ENCODE results near the gene NOTCH4.

NOTCH4 gene

GRCh38 chr6:32167154-32167760, 56.6 kb downstream of the NOTCH4 start:
- Histone ChIP-seq H3K36me3 (ENCODE audit: insufficient read depth, low read length) (peaks cover 29% of the 10 kb centered on the region), H3K4me2 (ENCODE audit: low read length) (no peak overlapping the region), H3K4me3 (ENCODE audit: low read length) (no peak overlapping the region), H3K9me3 (replicated peaks; ENCODE audit: low read length) (no peaks in the 10 kb centered on the region), H3K4me1 (ENCODE audit: control insufficient read depth, insufficient read depth, low read length) (peaks cover 11% of the 10 kb centered on the region), H3K9ac (ENCODE audit: low read depth, low read length) (no peak overlapping the region), H3K27me3 (ENCODE audit: control insufficient read depth, insufficient read depth, low read length) (no peaks in the 10 kb centered on the region)

DNA sequence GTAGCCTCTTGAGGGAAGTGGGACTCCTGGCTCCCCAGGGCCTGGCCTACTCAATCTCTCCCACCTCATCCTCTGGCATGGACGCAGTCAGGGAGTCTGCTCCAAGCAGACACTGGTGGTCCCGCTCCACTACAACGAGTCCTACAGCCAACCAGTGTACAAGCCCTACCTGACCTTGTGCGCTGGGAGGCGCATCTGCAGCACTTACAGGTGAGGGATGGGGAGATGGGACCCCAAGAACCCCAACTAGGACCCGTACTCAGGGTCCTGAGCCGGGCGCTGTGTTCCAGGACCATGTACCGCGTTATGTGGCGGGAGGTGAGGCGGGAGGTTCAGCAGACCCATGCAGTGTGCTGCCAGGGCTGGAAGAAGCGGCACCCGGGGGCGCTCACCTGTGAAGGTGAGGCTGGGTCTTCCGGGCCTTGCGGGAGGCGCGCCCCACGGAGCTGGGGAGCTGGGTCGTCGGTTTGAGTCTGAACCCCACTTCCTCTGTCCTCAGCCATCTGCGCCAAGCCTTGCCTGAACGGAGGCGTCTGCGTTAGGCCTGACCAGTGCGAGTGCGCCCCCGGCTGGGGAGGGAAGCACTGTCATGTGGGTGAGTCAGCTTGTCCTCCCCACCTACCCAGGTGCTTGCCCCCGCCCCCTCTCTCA, 57.3 kb downstream of the NOTCH4 start:
- H3K27me3 ChIP-seq (ENCODE audit: control insufficient read depth, insufficient read depth, low read length): no peaks in the 10 kb centered on the region
- peaks cover 29% of the 10 kb centered on the region for H3K36me3 ChIP-seq (ENCODE audit: insufficient read depth, low read length)
- H3K9ac ChIP-seq (ENCODE audit: low read depth, low read length): no peak overlapping the region
- H3K4me2 ChIP-seq (ENCODE audit: low read length): no peak overlapping the region
- no peaks in the 10 kb centered on the region for H3K9me3 ChIP-seq (replicated peaks; ENCODE audit: low read length)
- H3K4me1 ChIP-seq (ENCODE audit: control insufficient read depth, insufficient read depth, low read length): peaks cover 11% of the 10 kb centered on the region
- H3K4me3 ChIP-seq (ENCODE audit: low read length): no peak overlapping the region

GRCh38 chr6:32164295-32164694, 59.6 kb downstream of the NOTCH4 start, which contains the start of gene EGFL8:
TSS of gene EGFL8 (plus strand) at chr6:32164595. CDS start at chr6:32166166, 1,571 bp downstream.
- H3K4me3 ChIP-seq (ENCODE audit: low read length): no peak within 1 kb of the TSS
- H3K27me3 ChIP-seq (ENCODE audit: control insufficient read depth, insufficient read depth, low read length): no peaks in the 10 kb centered on the region
- no peak within 1 kb of the TSS for H3K4me2 ChIP-seq (ENCODE audit: low read length)
- H3K4me1 ChIP-seq (ENCODE audit: control insufficient read depth, insufficient read depth, low read length): peaks cover 11% of the 10 kb centered on the region
- H3K9me3 ChIP-seq (replicated peaks; ENCODE audit: low read length): no peaks in the 10 kb centered on the region
- no peak within 1 kb of the TSS for H3K9ac ChIP-seq (ENCODE audit: low read depth, low read length)
- peaks cover 10% of the 10 kb centered on the region for H3K36me3 ChIP-seq (ENCODE audit: insufficient read depth, low read length)

GRCh38 chr6:32163559-32164258, 60.2 kb downstream of the NOTCH4 start:
- Histone ChIP-seq H3K36me3 (ENCODE audit: insufficient read depth, low read length) (peaks cover 10% of the 10 kb centered on the region), H3K4me1 (ENCODE audit: control insufficient read depth, insufficient read depth, low read length) (peaks cover 5% of the 10 kb centered on the region), H3K9me3 (replicated peaks; ENCODE audit: low read length) (no peaks in the 10 kb centered on the region), H3K4me3 (ENCODE audit: low read length) (no peak overlapping the region), H3K4me2 (ENCODE audit: low read length) (no peak overlapping the region), H3K27me3 (ENCODE audit: control insufficient read depth, insufficient read depth, low read length) (no peaks in the 10 kb centered on the region), H3K9ac (ENCODE audit: low read depth, low read length) (no peak overlapping the region)

GRCh38 chr6:32158052-32158451, 65.8 kb downstream of the NOTCH4 start:
- H3K9me3 ChIP-seq (replicated peaks; ENCODE audit: low read length): no peaks in the 10 kb centered on the region
- no peak overlapping the region for H3K4me2 ChIP-seq (ENCODE audit: low read length)
- H3K9ac ChIP-seq (ENCODE audit: low read depth, low read length): no peak overlapping the region
- no peak overlapping the region for H3K4me3 ChIP-seq (ENCODE audit: low read length)
- H3K36me3 ChIP-seq (ENCODE audit: insufficient read depth, low read length): peaks cover 18% of the 10 kb centered on the region
- H3K4me1 ChIP-seq (ENCODE audit: control insufficient read depth, insufficient read depth, low read length): peaks cover 16% of the 10 kb centered on the region
- no peaks in the 10 kb centered on the region for H3K27me3 ChIP-seq (ENCODE audit: control insufficient read depth, insufficient read depth, low read length)

DNA sequence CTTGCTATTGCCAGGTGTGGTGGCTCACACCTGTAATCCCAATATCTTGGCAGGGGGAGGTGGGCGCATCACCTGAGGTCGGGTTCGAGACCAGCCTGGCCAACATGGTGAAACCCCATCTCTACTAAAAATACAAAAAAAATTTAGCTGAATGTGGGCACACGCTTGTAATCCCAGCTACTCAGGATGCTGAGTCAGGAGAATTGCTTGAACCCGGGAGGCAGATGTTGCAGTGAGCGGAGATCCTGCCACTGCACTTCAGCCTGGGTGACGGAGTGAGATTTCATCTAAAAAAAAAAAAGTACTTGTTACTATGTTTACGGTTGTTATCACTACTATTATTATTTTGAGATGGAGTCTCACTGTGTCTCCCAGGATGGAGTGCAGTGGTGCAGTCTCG, 67.0 kb downstream of the NOTCH4 start:
- no peak overlapping the region for H3K4me2 ChIP-seq (ENCODE audit: low read length)
- H3K9me3 ChIP-seq (replicated peaks; ENCODE audit: low read length): no peaks in the 10 kb centered on the region
- H3K4me1 ChIP-seq (ENCODE audit: control insufficient read depth, insufficient read depth, low read length): peaks cover 28% of the 10 kb centered on the region
- H3K36me3 ChIP-seq (ENCODE audit: insufficient read depth, low read length): peaks cover 18% of the 10 kb centered on the region
- H3K4me3 ChIP-seq (ENCODE audit: low read length): no peak overlapping the region
- H3K27me3 ChIP-seq (ENCODE audit: control insufficient read depth, insufficient read depth, low read length): no peaks in the 10 kb centered on the region
- H3K9ac ChIP-seq (ENCODE audit: low read depth, low read length): no peak overlapping the region

- Histone ChIP-seq H3K9ac (ENCODE audit: low read depth, low read length) (peak overlapping the region; percentile 82), H3K4me2 (ENCODE audit: low read length) (peak overlapping the region; percentile 94), H3K27me3 (ENCODE audit: control insufficient read depth, insufficient read depth, low read length) (peaks cover 6% of the 10 kb centered on the region), H3K4me1 (ENCODE audit: control insufficient read depth, insufficient read depth, low read length) (peaks cover 28% of the 10 kb centered on the region), H3K4me3 (ENCODE audit: low read length) (peak overlapping the region; percentile 86), H3K36me3 (ENCODE audit: insufficient read depth, low read length) (peaks cover 18% of the 10 kb centered on the region), H3K9me3 (replicated peaks; ENCODE audit: low read length) (no peaks in the 10 kb centered on the region)
Observed at GRCh38 chr6:32154514-32155161, 69.2 kb downstream of the NOTCH4 start.

DNA sequence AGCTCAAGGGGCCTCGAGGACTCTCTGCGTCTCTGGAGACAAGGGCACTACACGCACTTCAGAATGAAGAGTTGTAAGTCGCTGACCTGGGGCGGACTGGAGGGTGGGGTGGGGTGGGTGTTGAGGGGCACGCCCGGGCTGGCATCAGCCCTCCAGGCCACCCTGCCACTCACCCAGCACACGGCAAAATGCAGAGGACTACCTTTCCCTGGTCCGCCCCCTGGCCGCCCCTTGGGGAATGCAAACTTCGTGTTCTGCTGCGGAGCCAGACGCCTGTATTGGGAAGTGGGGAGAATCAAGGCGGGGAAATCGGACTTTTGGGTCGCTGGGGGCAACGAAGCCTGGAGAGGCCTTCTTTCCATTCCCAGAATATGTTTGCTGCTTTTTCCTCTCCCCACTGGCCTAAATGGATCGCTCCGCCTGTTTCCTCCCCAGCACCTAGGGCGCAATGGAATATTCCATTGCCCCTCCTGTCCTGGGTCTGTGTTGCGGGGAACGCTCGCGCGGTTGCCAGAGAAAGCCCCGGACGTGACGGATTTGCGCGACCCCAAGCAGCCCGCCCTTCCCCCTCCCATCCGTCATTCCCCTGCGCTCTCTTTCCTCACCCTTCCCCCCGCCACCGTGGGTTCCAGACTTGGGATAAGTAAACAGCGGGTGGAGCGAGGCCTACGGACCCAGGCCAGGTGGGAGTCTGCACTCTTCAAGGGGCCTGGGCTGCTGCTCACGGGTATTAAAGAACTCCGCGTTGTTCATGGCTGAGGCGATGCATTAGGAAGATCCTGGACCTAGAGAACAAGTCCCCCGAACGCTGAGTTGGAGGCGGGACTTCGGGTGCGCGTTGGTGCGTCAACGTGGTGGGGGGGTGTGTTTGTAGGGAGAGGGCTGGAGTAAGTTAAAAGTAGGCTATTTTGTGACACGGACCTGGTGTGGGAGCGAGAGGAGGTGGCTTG, 70.0 kb downstream of the NOTCH4 start, which contains the start of gene PPT2:
Gene PPT2, plus strand, starts transcription at position 578 of the 950 bp plus-strand sequence. CDS start 454 bp downstream, outside the sequence.
- peaks cover 28% of the 10 kb centered on the region for H3K4me1 ChIP-seq (ENCODE audit: control insufficient read depth, insufficient read depth, low read length)
- H3K4me3 ChIP-seq (ENCODE audit: low read length): peak within 1 kb of the TSS; percentile 86
- H3K9me3 ChIP-seq (replicated peaks; ENCODE audit: low read length): no peaks in the 10 kb centered on the region
- peak within 1 kb of the TSS; percentile 82 for H3K9ac ChIP-seq (ENCODE audit: low read depth, low read length)
- H3K4me2 ChIP-seq (ENCODE audit: low read length): peak within 1 kb of the TSS; percentile 94
- H3K27me3 ChIP-seq (ENCODE audit: control insufficient read depth, insufficient read depth, low read length): peaks cover 9% of the 10 kb centered on the region
- peaks cover 18% of the 10 kb centered on the region for H3K36me3 ChIP-seq (ENCODE audit: insufficient read depth, low read length)

DNA sequence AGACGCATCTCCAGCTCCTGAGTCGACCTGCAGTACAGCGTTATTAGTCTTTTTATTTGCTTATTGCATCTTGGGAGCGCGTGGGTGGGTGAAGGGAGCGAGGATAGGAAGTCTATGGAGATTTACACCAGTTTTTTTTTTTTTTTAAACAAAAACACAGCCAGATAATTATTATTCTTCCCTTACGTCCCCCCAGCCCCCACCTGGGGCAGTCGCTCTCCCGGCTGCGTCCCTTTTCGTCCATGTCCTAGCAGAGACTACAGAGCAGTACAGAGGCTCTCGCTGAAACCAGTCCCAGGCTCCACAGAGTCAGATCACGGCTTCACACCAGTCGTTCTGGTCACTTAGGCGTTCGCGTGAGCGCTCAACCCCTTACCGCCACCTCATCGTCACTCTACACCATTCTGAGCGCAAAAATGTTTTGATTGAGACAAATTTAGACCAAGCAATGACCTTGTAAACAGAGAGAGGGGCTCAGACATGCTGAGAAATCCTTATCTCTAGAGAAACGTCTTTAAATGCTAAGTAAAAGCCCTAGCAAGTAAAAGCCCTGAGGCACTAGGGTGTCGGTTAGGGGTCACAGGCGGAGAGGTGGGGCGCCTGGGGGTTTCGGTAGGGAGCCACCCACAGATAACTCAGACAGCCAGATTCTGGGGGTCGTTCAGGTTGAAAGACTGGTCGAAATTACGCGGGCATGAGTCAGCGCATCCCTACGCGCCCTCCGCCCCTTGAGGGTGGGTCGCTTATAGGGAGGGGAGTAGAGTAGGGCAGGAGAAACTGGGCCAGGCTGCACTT, 70.9 kb downstream of the NOTCH4 start:
- H3K36me3 ChIP-seq (ENCODE audit: insufficient read depth, low read length): peaks cover 11% of the 10 kb centered on the region
- no peaks in the 10 kb centered on the region for H3K9me3 ChIP-seq (replicated peaks; ENCODE audit: low read length)
- peak overlapping the region; percentile 82 for H3K9ac ChIP-seq (ENCODE audit: low read depth, low read length)
- peak overlapping the region; percentile 94 for H3K4me2 ChIP-seq (ENCODE audit: low read length)
- peaks cover 28% of the 10 kb centered on the region for H3K4me1 ChIP-seq (ENCODE audit: control insufficient read depth, insufficient read depth, low read length)
- H3K27me3 ChIP-seq (ENCODE audit: control insufficient read depth, insufficient read depth, low read length): peaks cover 16% of the 10 kb centered on the region
- peak overlapping the region; percentile 86 for H3K4me3 ChIP-seq (ENCODE audit: low read length)

Measured in skeletal muscle satellite cell (primary cell).